ENCODE measurements around the gene CEP131. TPM values are rescaled to one million over a fixed set of nuclear protein-coding genes. Genes with fewer than 3 reads are reported as not detected.

The CEP131 gene
- total RNA-seq, 2 donors from 2014 or later, result 23.2 to 28.0 TPM

GRCh38 chr17:81263371-81264181, 40.8 kb upstream of the CEP131 start:
- H3K36me3 Mint-ChIP-seq (ENCODE audit: low read depth), result peaks cover 47% of the 10 kb centered on the region
- no peak overlapping the region for H3K27ac Mint-ChIP-seq
- WGBS, 2 experiments (ENCODE audit: insufficient coverage in 1 of 2, insufficient read length in 1 of 2), result 95% methylated on average over 33 to 40 of the region's 40 CpGs
- H3K9me3 ChIP-seq (ENCODE audit: control insufficient read depth, low read length), result no peaks in the 10 kb centered on the region
- TF ChIP-seq CTCF (conservative IDR thresholded peaks at IDR 0.05), result no peak
- H3K4me3 Mint-ChIP-seq, result no peak overlapping the region
- H3K9ac ChIP-seq (ENCODE audit: extremely low read depth, low read length, poor library complexity, severe bottlenecking), result no peak overlapping the region
- no peak overlapping the region for H3K4me3 ChIP-seq (ENCODE audit: low read length)
- H3K27ac ChIP-seq (ENCODE audit: low read depth, low read length), result no peak overlapping the region
- DNase-seq, result no peak
- H3K36me3 ChIP-seq (ENCODE audit: control insufficient read depth, insufficient read depth, low read length), result peaks cover 16% of the 10 kb centered on the region
- H3K27me3 Mint-ChIP-seq (ENCODE audit: insufficient read depth), result no peaks in the 10 kb centered on the region
- H3K9me3 Mint-ChIP-seq, result no peaks in the 10 kb centered on the region
- no peaks in the 10 kb centered on the region for H3K4me1 ChIP-seq (ENCODE audit: control insufficient read depth, insufficient read depth, low read length)
- H3K4me1 Mint-ChIP-seq, result no peaks in the 10 kb centered on the region
- H3K27me3 ChIP-seq (ENCODE audit: control insufficient read depth, insufficient read depth, low read length, poor library complexity, severe bottlenecking), result no peaks in the 10 kb centered on the region

- WGBS, 2 experiments (ENCODE audit: insufficient coverage in 1 of 2, insufficient read length in 1 of 2), result 95 to 99% methylated on average over 22 to 36 of the region's 36 CpGs
- H3K27ac Mint-ChIP-seq, result no peak overlapping the region
- TF ChIP-seq CTCF (conservative IDR thresholded peaks at IDR 0.05), result no peak
Measured at GRCh38 chr17:81261582-81262336, 39.0 kb upstream of the CEP131 start.

GRCh38 chr17:81261096-81261495, 38.3 kb upstream of the CEP131 start:
- Mint-ChIP-seq H3K4me3 (no peak overlapping the region), H3K36me3 (ENCODE audit: low read depth) (peaks cover 39% of the 10 kb centered on the region), H3K27ac (no peak overlapping the region), H3K27me3 (ENCODE audit: insufficient read depth) (no peaks in the 10 kb centered on the region), H3K9me3 (no peaks in the 10 kb centered on the region), H3K4me1 (no peaks in the 10 kb centered on the region)
- H3K36me3 ChIP-seq (ENCODE audit: control insufficient read depth, insufficient read depth, low read length), result peaks cover 13% of the 10 kb centered on the region
- H3K27ac ChIP-seq (ENCODE audit: low read depth, low read length), result no peak overlapping the region
- H3K27me3 ChIP-seq (ENCODE audit: control insufficient read depth, insufficient read depth, low read length, poor library complexity, severe bottlenecking), result no peaks in the 10 kb centered on the region
- H3K4me3 ChIP-seq (ENCODE audit: low read length), result no peak overlapping the region
- no peaks in the 10 kb centered on the region for H3K9me3 ChIP-seq (ENCODE audit: control insufficient read depth, low read length)
- H3K4me1 ChIP-seq (ENCODE audit: control insufficient read depth, insufficient read depth, low read length), result no peaks in the 10 kb centered on the region
- no peak overlapping the region for H3K9ac ChIP-seq (ENCODE audit: extremely low read depth, low read length, poor library complexity, severe bottlenecking)
- no peak for TF ChIP-seq CTCF (conservative IDR thresholded peaks at IDR 0.05)
- WGBS, 2 experiments (ENCODE audit: insufficient coverage in 1 of 2, insufficient read length in 1 of 2), result 88 to 92% methylated on average over 13 to 18 of the region's 18 CpGs
- DNase-seq, result no peak

More at GRCh38 chr17:81261582-81262336, 39.0 kb upstream of the CEP131 start:
- H3K9me3 ChIP-seq (ENCODE audit: control insufficient read depth, low read length), result no peaks in the 10 kb centered on the region
- no peak overlapping the region for H3K4me3 Mint-ChIP-seq
- no peaks in the 10 kb centered on the region for H3K4me1 ChIP-seq (ENCODE audit: control insufficient read depth, insufficient read depth, low read length)
- H3K36me3 Mint-ChIP-seq (ENCODE audit: low read depth), result peaks cover 43% of the 10 kb centered on the region
- no peak overlapping the region for H3K27ac ChIP-seq (ENCODE audit: low read depth, low read length)
- H3K9ac ChIP-seq (ENCODE audit: extremely low read depth, low read length, poor library complexity, severe bottlenecking), result no peak overlapping the region
- H3K9me3 Mint-ChIP-seq, result no peaks in the 10 kb centered on the region
- no peaks in the 10 kb centered on the region for H3K4me1 Mint-ChIP-seq
- DNase-seq, result no peak
- H3K36me3 ChIP-seq (ENCODE audit: control insufficient read depth, insufficient read depth, low read length), result peaks cover 13% of the 10 kb centered on the region
- H3K27me3 ChIP-seq (ENCODE audit: control insufficient read depth, insufficient read depth, low read length, poor library complexity, severe bottlenecking), result no peaks in the 10 kb centered on the region
- H3K27me3 Mint-ChIP-seq (ENCODE audit: insufficient read depth), result no peaks in the 10 kb centered on the region
- H3K4me3 ChIP-seq (ENCODE audit: low read length), result no peak overlapping the region
